WTC11 (cell line): Measurements from ENCODE around the gene COPS6.

ENCODE experiments used
- ATF1 ChIP-seq: sonication (generic); formaldehyde crosslinking; IDR thresholded peaks from 2 replicates; pipeline ENCODE4 v1.8.1; 2023; ENCODE audit warnings: mild to moderate bottlenecking, moderate library complexity, missing genetic modification reagents
- ATF3 ChIP-seq: sonication (generic); formaldehyde crosslinking; conservative IDR thresholded peaks from 2 replicates; pipeline ENCODE4 v1.8.1; 2022; ENCODE audit warnings: mild to moderate bottlenecking, missing genetic modification reagents
- CTCF ChIP-seq: fragments of 200-600 bp; IDR thresholded peaks from 2 replicates; pipeline ENCODE4 v1.8.0; 2022; ENCODE audit warnings: antibody characterized with exemption
- E2F4 ChIP-seq: sonication (generic); formaldehyde crosslinking; IDR thresholded peaks from 2 replicates; pipeline ENCODE4 v1.8.1; 2022; ENCODE audit warnings: low read depth, mild to moderate bottlenecking, moderate library complexity, missing genetic modification reagents, borderline replicate concordance
- HMGXB4 ChIP-seq: sonication (generic); formaldehyde crosslinking; IDR thresholded peaks from 2 replicates; pipeline ENCODE4 v1.8.1; 2023; ENCODE audit warnings: mild to moderate bottlenecking, moderate library complexity, missing genetic modification reagents
- ZNF121 ChIP-seq: sonication (generic); formaldehyde crosslinking; IDR thresholded peaks from 2 replicates; pipeline ENCODE4 v1.8.0; 2023; ENCODE audit warnings: missing genetic modification reagents

- TF ChIP-seq ZNF121 (CRISPR knock-in tag) (peak; percentile 95), CTCF (peak; percentile 96), ATF3 (no peak), E2F4 (no peak), ATF1 (CRISPR knock-in tag) (no peak), HMGXB4 (0 out of 2 replicates have a peak, but pooled peaks have one; percentile 52)
Observed at GRCh38 chr7:100130608-100131453, 42.1 kb downstream of the COPS6 start.
